Calu3 (cell line): ENCODE data around the gene SPSB4. TPM values are rescaled to one million over a fixed set of nuclear protein-coding genes. Genes with fewer than 3 reads are reported as not detected.

Experiments
- BruUV-seq: library from RNA; stranded (reverse); fragments of 400-500 nt; replicated peaks from 2 replicates; lab custom pipeline; 2021; lab: Mats Ljungman, UMichigan
- CTCF ChIA-PET: fragments of 300-600 bp; sonication (Branson Sonifier 250); formaldehyde crosslinking; loops from one replicate; lab custom pipeline; 2022; ENCODE audit warnings: antibody characterized with exemption; lab: Charles Lee
- DNase-seq: peaks from one replicate; pipeline ENCODE4 v3.0.0; 2022
- H3K27ac Mint-ChIP-seq: one replicate; pipeline ENCODE4 v1.8.0; 2022; ENCODE audit warnings: mixed read lengths; ENCODE audit not compliant: unreplicated experiment
- H3K27me3 Mint-ChIP-seq: one replicate; pipeline ENCODE4 v1.8.0; 2022; ENCODE audit warnings: mixed read lengths; ENCODE audit not compliant: unreplicated experiment
- H3K36me3 Mint-ChIP-seq: one replicate; pipeline ENCODE4 v1.8.0; 2022; ENCODE audit warnings: mild to moderate bottlenecking, moderate library complexity, mixed read lengths; ENCODE audit not compliant: insufficient read depth, unreplicated experiment
- H3K4me1 Mint-ChIP-seq: one replicate; pipeline ENCODE4 v1.8.0; 2022; ENCODE audit warnings: mild to moderate bottlenecking, low read depth, mixed read lengths; ENCODE audit not compliant: unreplicated experiment
- H3K4me3 Mint-ChIP-seq: one replicate; pipeline ENCODE4 v1.8.0; 2022; ENCODE audit warnings: mild to moderate bottlenecking, low read depth, moderate library complexity, mixed read lengths; ENCODE audit not compliant: unreplicated experiment
- H3K9me3 Mint-ChIP-seq: one replicate; pipeline ENCODE4 v1.8.0; 2022; ENCODE audit warnings: low read depth, mixed read lengths; ENCODE audit not compliant: unreplicated experiment
- intact Hi-C: fragments of 100-400 bp; cut with micrococcal nuclease; formaldehyde crosslinking; loops from one replicate; pipeline ENCODE4 v1.10.0; 2022; ENCODE audit not compliant: unreplicated experiment
- total RNA-seq: library from RNA; stranded (reverse); gene quantifications from 2 replicates; pipeline ENCODE4 v1.2.3, GENCODE V29; 2022
- TF ChIP-seq, protein P1 (sequence below): fragments of 200-600 bp; IDR thresholded peaks from one replicate; pipeline ENCODE4 v1.8.0; 2022; ENCODE audit warnings: antibody characterized with exemption; ENCODE audit not compliant: unreplicated experiment

SPSB4 gene
- total RNA-seq, 1 experiment from 2014 or later, result not detected

DNA sequence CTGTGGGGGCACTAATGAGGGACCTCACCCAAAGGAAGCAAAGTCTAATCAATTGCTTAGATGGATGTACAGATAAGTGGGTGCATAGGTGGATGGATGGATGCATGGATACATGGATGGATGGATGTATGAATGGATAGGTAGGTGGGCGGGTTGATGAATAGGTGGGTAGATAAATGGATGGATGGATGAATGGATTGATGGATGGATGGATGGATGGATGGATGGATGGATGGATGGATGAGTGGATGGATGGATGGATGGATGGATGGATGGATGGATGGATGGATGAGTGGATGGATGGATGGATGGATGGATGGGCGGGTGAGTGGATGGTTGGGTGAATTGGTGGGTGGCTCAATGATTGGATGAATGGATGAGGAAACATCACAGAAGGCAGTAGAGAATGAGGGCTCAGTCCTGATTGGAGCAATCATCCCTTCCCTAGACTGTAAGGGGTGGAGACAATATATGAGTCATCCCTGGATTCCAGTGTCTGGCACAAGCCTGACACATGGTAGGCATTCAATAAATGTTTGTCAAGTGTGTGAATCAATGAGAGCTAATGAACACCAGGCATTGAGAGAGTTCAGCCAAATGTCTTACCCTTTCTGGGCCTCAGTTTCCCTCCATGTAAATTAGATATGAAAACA is 140.1 kb downstream of the SPSB4 start:
- H3K27me3 Mint-ChIP-seq, result peaks cover 85% of the 10 kb centered on the region

DNA sequence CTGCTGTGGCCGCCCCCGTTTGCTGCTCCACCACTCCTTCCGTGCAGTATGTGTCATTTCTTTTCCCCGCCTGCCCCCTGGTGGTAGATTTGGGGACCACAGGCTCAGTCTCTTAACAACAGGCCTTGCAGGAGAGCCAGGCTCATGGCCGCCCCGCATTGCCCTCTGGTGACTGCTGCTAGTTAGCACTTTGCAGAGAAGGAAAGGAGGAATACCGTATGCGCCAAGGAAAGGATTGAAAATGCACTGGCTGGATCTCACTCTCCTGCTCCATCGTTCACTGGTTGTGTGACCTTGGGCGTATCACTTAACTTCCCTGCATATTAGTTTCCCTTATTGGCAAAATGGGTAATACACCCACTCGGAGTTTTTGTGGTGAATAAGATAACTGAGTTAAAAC is 141.2 kb downstream of the SPSB4 start:
- CTCF ChIA-PET, result interaction anchor here (0.6 to 1.9 kb wide), 15 partner anchors 9 to 294 kb away, joined by 3 to 15 read pairs (median 3); partner anchors contain the start of gene PXYLP1
- no peaks in the 10 kb centered on the region for H3K36me3 Mint-ChIP-seq
- intact Hi-C loops, result loop anchor here (1.0 to 2.0 kb wide), 5 partner anchors 86 to 1064 kb away; no protein-coding TSS in a partner anchor
- H3K27ac Mint-ChIP-seq, result no peak overlapping the region
- peak; percentile 100 for DNase-seq
- peaks cover 7% of the 10 kb centered on the region for H3K4me1 Mint-ChIP-seq
- H3K4me3 Mint-ChIP-seq, result no peak overlapping the region
- H3K9me3 Mint-ChIP-seq, result no peaks in the 10 kb centered on the region
- H3K27me3 Mint-ChIP-seq, result peaks cover 85% of the 10 kb centered on the region
- BruUV-seq, result no TSS peak
- TF ChIP-seq, protein P1, sequence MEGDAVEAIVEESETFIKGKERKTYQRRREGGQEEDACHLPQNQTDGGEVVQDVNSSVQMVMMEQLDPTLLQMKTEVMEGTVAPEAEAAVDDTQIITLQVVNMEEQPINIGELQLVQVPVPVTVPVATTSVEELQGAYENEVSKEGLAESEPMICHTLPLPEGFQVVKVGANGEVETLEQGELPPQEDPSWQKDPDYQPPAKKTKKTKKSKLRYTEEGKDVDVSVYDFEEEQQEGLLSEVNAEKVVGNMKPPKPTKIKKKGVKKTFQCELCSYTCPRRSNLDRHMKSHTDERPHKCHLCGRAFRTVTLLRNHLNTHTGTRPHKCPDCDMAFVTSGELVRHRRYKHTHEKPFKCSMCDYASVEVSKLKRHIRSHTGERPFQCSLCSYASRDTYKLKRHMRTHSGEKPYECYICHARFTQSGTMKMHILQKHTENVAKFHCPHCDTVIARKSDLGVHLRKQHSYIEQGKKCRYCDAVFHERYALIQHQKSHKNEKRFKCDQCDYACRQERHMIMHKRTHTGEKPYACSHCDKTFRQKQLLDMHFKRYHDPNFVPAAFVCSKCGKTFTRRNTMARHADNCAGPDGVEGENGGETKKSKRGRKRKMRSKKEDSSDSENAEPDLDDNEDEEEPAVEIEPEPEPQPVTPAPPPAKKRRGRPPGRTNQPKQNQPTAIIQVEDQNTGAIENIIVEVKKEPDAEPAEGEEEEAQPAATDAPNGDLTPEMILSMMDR, result peak; percentile 99

More for the DNA sequence above, 140.1 kb downstream of the SPSB4 start:
- no peaks in the 10 kb centered on the region for H3K9me3 Mint-ChIP-seq
- intact Hi-C loops, result no loop called here
- TF ChIP-seq, protein P1, result no peak
- no TSS peak for BruUV-seq
- H3K27ac Mint-ChIP-seq, result no peak overlapping the region
- H3K36me3 Mint-ChIP-seq, result no peaks in the 10 kb centered on the region
- DNase-seq, result no peak
- H3K4me3 Mint-ChIP-seq, result no peak overlapping the region
- H3K4me1 Mint-ChIP-seq, result peaks cover 7% of the 10 kb centered on the region
- CTCF ChIA-PET, result interaction anchor here (0.7 to 1.8 kb wide), 8 partner anchors 7 to 183 kb away, joined by 3 to 7 read pairs (median 4); partner anchors contain the start of gene PXYLP1

DNA sequence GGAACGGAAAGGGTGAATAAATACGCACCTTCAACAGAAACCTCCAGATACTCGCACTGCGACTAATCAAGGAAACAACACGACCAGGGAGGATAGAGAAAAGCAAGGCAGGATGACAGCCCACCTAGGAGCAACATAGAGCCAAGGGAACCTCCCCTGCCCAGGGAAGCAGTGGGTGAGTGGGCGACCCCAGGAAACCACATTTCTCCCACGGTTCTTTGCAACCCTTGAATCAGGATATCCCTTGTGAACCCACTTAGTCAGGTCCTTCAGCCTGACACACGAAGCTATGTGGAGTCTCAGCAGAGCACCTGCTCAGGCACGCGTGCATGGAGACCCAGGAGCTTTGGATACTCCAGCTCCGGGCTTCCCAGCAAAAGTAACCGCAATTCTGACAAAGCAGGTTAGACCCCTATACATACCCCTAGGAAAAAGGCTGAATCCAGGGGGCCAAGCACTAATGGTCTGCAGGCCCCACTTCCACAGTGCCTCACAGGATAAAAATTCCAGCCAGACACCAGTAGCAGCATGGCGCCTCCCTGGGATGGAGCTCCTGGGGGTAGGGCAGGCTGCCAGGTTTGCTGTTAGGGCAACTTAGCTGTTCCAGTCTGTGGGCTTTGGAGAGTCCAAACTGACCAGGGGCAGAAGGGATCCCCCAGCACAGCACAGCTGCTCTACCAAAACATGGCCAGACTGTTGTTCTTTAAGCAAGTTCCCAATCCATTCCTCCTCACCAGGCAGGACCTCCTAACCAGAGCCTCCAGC is 142.1 kb downstream of the SPSB4 start:
- Mint-ChIP-seq H3K9me3 (no peaks in the 10 kb centered on the region), H3K4me1 (peaks cover 7% of the 10 kb centered on the region), H3K27ac (no peak overlapping the region), H3K27me3 (peaks cover 85% of the 10 kb centered on the region), H3K4me3 (no peak overlapping the region), H3K36me3 (no peaks in the 10 kb centered on the region)
- BruUV-seq, result no TSS peak
- intact Hi-C loops, result loop anchor here (2.0 kb wide), 2 partner anchors 86 to 1064 kb away; no protein-coding TSS in a partner anchor
- CTCF ChIA-PET, result interaction anchor here (0.7 to 1.9 kb wide), 3 partner anchors 10 to 193 kb away, joined by 3 to 15 read pairs (median 5); no protein-coding TSS in a partner anchor
- DNase-seq, result no peak
- TF ChIP-seq, protein P1, result no peak

Other genes with a start within 250 kb of the SPSB4 start
- gene SLC25A36, start 109.5 kb upstream of the SPSB4 start, total RNA-seq, result 107 and 114 TPM in 2 replicates
- 13.1 and 16.3 TPM in 2 replicates for gene PXYLP1, start 180.5 kb downstream of the SPSB4 start, total RNA-seq